Measurements from ENCODE around the gene RCOR1. TPM values are rescaled to one million over a fixed set of nuclear protein-coding genes. Genes with fewer than 3 reads are reported as not detected.

Gene RCOR1
- total RNA-seq, 1 experiment from 2014 or later = 34.1 TPM

- H3K4me2 ChIP-seq (ENCODE audit: insufficient read depth, insufficient read length, low read length) = no peak overlapping the region
- peaks cover 6% of the 10 kb centered on the region; the same call in 1 of the 2 replicates for H3K4me1 ChIP-seq (ENCODE audit: insufficient read depth, low read length)
- H2BK5ac ChIP-seq (ENCODE audit: insufficient read length, low read length) = no peak overlapping the region
- H3K56ac ChIP-seq (ENCODE audit: insufficient read length, low read depth, low read length) = no peak overlapping the region
- no CpG with 5 or more reads among the region's 6 CpGs for WGBS (ENCODE audit: extremely low coverage, insufficient read length, low lambda C conversion rate)
- no peak overlapping the region for H3K18ac ChIP-seq (ENCODE audit: insufficient read length, low read depth, low read length)
- H3K27me3 ChIP-seq (ENCODE audit: insufficient read depth, low read length) = no peaks in the 10 kb centered on the region
- H3K79me1 ChIP-seq (ENCODE audit: insufficient read depth, low read depth, low read length, poor library complexity, severe bottlenecking) = peaks cover 12% of the 10 kb centered on the region
- H3K9ac ChIP-seq (ENCODE audit: extremely low read depth, insufficient read length, low read length) = peak overlapping the region; percentile 2
- no peaks in the 10 kb centered on the region for H3K9me3 ChIP-seq (ENCODE audit: control insufficient read depth, low read depth, low read length)
- no peak overlapping the region for H2AK5ac ChIP-seq (ENCODE audit: insufficient read length, low read length)
- H2BK12ac ChIP-seq (ENCODE audit: insufficient read length, low read depth, low read length) = no peak overlapping the region
- H2BK15ac ChIP-seq (ENCODE audit: low read depth, low read length) = no peak overlapping the region
- peaks cover 44 to 49% of the 10 kb centered on the region in 2 experiments for H3K4me1 Mint-ChIP-seq
- H3K23ac ChIP-seq (ENCODE audit: insufficient read length, low read depth, low read length) = no peak overlapping the region
- H4K20me1 ChIP-seq (ENCODE audit: control insufficient read depth, insufficient read depth, insufficient read length) = no peaks in the 10 kb centered on the region
- H3K4me3 Mint-ChIP-seq = no peak overlapping the region
- H3K36me3 Mint-ChIP-seq (ENCODE audit: insufficient read depth in 1 of 3, low read depth in 3 of 3) = peaks cover 2 to 6% (median 2%) of the 10 kb centered on the region in 3 experiments; a peak in 4 of 7 replicates
- H3K9me3 Mint-ChIP-seq = no peaks in the 10 kb centered on the region
- no peak overlapping the region for H3K14ac ChIP-seq (ENCODE audit: insufficient read depth, low read length)
- no peak overlapping the region for H2AFZ ChIP-seq (ENCODE audit: low read length)
- no peak overlapping the region for H4K91ac ChIP-seq (ENCODE audit: insufficient read length, low read depth, low read length)
- no peak overlapping the region for H2BK20ac ChIP-seq (ENCODE audit: low read depth, low read length, poor library complexity, severe bottlenecking)
- TF ChIP-seq CTCF (conservative IDR thresholded peaks at IDR 0.05) = no peak
- no peak overlapping the region for H2BK120ac ChIP-seq (ENCODE audit: low read depth, low read length, poor library complexity, severe bottlenecking)
- no peak overlapping the region for H4K5ac ChIP-seq (ENCODE audit: insufficient read length, low read depth, low read length)
- DNase-seq = no peak
- no peak overlapping the region for H3K27ac ChIP-seq (ENCODE audit: insufficient read length, low read depth, low read length)
- H3T11ph ChIP-seq (ENCODE audit: low read length) = no peak overlapping the region
- H3K4ac ChIP-seq (ENCODE audit: low read depth, low read length) = no peak overlapping the region
- peak overlapping the region in 1 of 3 experiments; percentile 59; a peak in 3 of 7 replicates for H3K27ac Mint-ChIP-seq
- H3K23me2 ChIP-seq (ENCODE audit: insufficient read length, low read depth, low read length, poor library complexity, severe bottlenecking) = no peaks in the 10 kb centered on the region
- peaks cover 4% of the 10 kb centered on the region; the same call in 1 of the 2 replicates for H3K79me2 ChIP-seq (ENCODE audit: insufficient read depth, low read length)
- H4K8ac ChIP-seq (replicated peaks; ENCODE audit: insufficient read length, low read depth, low read length) = no peak overlapping the region
- no peaks in the 10 kb centered on the region for H3K27me3 Mint-ChIP-seq (ENCODE audit: low read depth)
These were observed 33.3 kb downstream of the RCOR1 start for GRCh38 chr14:102625564-102626296.
